Mesendoderm (in vitro differentiated cells): Measurements from ENCODE around the gene ZFP92.

Experiments used
- DNase-seq: peaks from one replicate; pipeline ENCODE4 v3.0.0; 2013
- H2AK5ac ChIP-seq: 2 replicates; pipeline ENCODE4 v1.6.1; 2013; ENCODE audit warnings: low read length, inconsistent platforms
- H2BK120ac ChIP-seq: 2 replicates; pipeline ENCODE4 v1.6.1; 2013; ENCODE audit warnings: low read depth, mild to moderate bottlenecking, low read length, moderate library complexity, mixed read lengths
- H2BK15ac ChIP-seq: replicated peaks from 2 replicates; pipeline ENCODE4 v1.6.1; 2013; ENCODE audit warnings: low read depth, mild to moderate bottlenecking, moderate library complexity
- H2BK5ac ChIP-seq: 2 replicates; pipeline ENCODE4 v1.6.1; 2013; ENCODE audit warnings: low read length, inconsistent platforms
- H3K18ac ChIP-seq: 2 replicates; pipeline ENCODE4 v1.6.1; 2013; ENCODE audit warnings: mild to moderate bottlenecking, low read length, mixed read lengths
- H3K23ac ChIP-seq: one replicate; pipeline ENCODE4 v1.6.1; 2013; ENCODE audit warnings: low read length
- H3K27ac ChIP-seq: 2 replicates; pipeline ENCODE4 v1.5.1; 2013; ENCODE audit warnings: low read depth, mild to moderate bottlenecking, inconsistent platforms, low read length, moderate library complexity
- H3K27me3 ChIP-seq: 2 replicates; pipeline ENCODE4 v1.6.1; 2013; ENCODE audit warnings: low read length, control low read depth, mild to moderate bottlenecking, inconsistent platforms; ENCODE audit not compliant: insufficient read depth, poor library complexity
- H3K36me3 ChIP-seq: 2 replicates; pipeline ENCODE4 v1.6.1; 2013; ENCODE audit warnings: low read length, inconsistent platforms; ENCODE audit not compliant: control insufficient read depth, insufficient read depth
- H3K4ac ChIP-seq: one replicate; pipeline ENCODE4 v1.6.1; 2013; ENCODE audit warnings: low read depth, mild to moderate bottlenecking, low read length, moderate library complexity
- H3K4me1 ChIP-seq: 2 replicates; pipeline ENCODE4 v1.6.1; 2013; ENCODE audit warnings: low read depth, low read length, inconsistent platforms; ENCODE audit not compliant: control insufficient read depth
- H3K4me2 ChIP-seq: 2 replicates; pipeline ENCODE4 v1.6.1; 2013; ENCODE audit warnings: low read length
- H3K4me3 ChIP-seq: 2 replicates; pipeline ENCODE4 v1.5.1; 2013; ENCODE audit warnings: mild to moderate bottlenecking, low read length
- H3K56ac ChIP-seq: one replicate; pipeline ENCODE4 v1.6.1; 2013; ENCODE audit warnings: low read length
- H3K79me1 ChIP-seq: 2 replicates; pipeline ENCODE4 v1.6.1; 2013; ENCODE audit warnings: low read length, inconsistent platforms
- H3K79me2 ChIP-seq: 2 replicates; pipeline ENCODE4 v1.6.1; 2013; ENCODE audit warnings: mild to moderate bottlenecking, low read length; ENCODE audit not compliant: control insufficient read depth, insufficient read depth
- H3K9ac ChIP-seq: 2 replicates; pipeline ENCODE4 v1.6.1; 2013; ENCODE audit warnings: low read length, inconsistent platforms
- H4K5ac ChIP-seq: one replicate; pipeline ENCODE4 v1.6.1; 2013; ENCODE audit warnings: low read length
- H4K8ac ChIP-seq: one replicate; pipeline ENCODE4 v1.6.1; 2013; ENCODE audit warnings: low read depth, mild to moderate bottlenecking, control low read depth, low read length, moderate library complexity
- whole genome bisulfite sequencing: extraction: QIAGEN DNeasy Blood & Tissue Kit; methylation state at CpG from one replicate; pipeline ENCODE4 v1.1.7; 2013; ENCODE audit warnings: low lambda C conversion rate, missing lambda C conversion rate; ENCODE audit not compliant: insufficient coverage; ENCODE audit errors: extremely low coverage; 5-methylcytosine and 5-hydroxymethylcytosine counted together

The ZFP92 gene

DNA sequence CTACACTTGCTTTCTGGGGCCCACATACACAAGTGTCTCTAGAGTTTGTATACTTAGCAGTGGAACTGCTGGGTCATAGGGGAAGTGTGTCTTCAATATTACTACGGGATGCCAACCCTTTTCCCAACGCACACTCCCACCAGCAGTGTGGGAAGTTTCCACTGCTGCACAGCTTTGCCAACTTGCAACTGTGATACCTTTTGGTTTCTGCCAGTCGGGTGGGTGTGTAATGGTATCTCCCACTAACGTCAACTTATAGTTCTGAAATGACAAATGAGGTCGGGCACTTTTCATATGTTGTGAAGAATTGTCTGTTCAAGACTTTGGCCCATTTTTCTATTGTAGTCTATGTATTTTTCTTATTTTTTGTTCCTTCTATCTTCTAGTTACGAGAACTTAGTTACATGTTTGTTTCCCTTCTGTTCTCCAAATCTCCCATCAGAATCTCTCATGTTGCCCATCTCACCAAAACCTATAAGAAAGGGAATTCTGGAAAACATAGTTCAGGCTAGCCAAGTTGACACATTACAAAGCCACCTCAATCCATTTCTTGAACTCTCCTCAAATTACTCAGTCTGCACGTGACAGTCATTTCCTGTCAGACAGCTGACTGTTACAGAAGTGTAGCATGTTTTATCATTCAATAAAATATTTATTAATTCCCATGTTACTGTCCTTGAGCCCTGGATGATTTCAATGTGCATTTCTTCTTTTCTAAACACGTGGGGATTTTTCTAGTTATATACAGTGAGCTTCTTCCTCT, 40.8 kb upstream of the ZFP92 start:
- Histone ChIP-seq H4K5ac (no peak overlapping the region), H3K36me3 (no peaks in the 10 kb centered on the region), H3K79me1 (no peaks in the 10 kb centered on the region), H2BK5ac (no peak overlapping the region), H3K9ac (no peak overlapping the region), H3K4me3 (no peak overlapping the region), H3K4me2 (no peak overlapping the region), H3K18ac (no peak overlapping the region), H3K79me2 (no peaks in the 10 kb centered on the region), H3K56ac (no peak overlapping the region), H2AK5ac (no peak overlapping the region), H2BK120ac (no peak overlapping the region), H4K8ac (no peak overlapping the region), H3K4ac (no peak overlapping the region), H3K27me3 (no peaks in the 10 kb centered on the region), H2BK15ac (no peak overlapping the region), H3K4me1 (no peaks in the 10 kb centered on the region), H3K27ac (no peak overlapping the region), H3K23ac (no peak overlapping the region)
- no CpG with 5 or more reads among the region's 8 CpGs for WGBS
- DNase-seq, result no peak

GRCh38 chrX:153371256-153371655, 40.0 kb upstream of the ZFP92 start:
- Histone ChIP-seq H4K8ac (no peak overlapping the region), H2BK120ac (no peak overlapping the region), H3K4me1 (no peaks in the 10 kb centered on the region), H3K9ac (no peak overlapping the region), H3K36me3 (no peaks in the 10 kb centered on the region), H3K79me2 (no peaks in the 10 kb centered on the region), H3K79me1 (no peaks in the 10 kb centered on the region), H3K4me2 (no peak overlapping the region), H2AK5ac (no peak overlapping the region), H3K18ac (no peak overlapping the region), H2BK15ac (no peak overlapping the region), H4K5ac (no peak overlapping the region), H3K27ac (no peak overlapping the region), H3K4me3 (no peak overlapping the region), H3K23ac (no peak overlapping the region), H3K4ac (no peak overlapping the region), H3K56ac (no peak overlapping the region), H3K27me3 (no peaks in the 10 kb centered on the region), H2BK5ac (no peak overlapping the region)
- DNase-seq, result no peak
- no CpG with 5 or more reads among the region's 3 CpGs for WGBS

DNA sequence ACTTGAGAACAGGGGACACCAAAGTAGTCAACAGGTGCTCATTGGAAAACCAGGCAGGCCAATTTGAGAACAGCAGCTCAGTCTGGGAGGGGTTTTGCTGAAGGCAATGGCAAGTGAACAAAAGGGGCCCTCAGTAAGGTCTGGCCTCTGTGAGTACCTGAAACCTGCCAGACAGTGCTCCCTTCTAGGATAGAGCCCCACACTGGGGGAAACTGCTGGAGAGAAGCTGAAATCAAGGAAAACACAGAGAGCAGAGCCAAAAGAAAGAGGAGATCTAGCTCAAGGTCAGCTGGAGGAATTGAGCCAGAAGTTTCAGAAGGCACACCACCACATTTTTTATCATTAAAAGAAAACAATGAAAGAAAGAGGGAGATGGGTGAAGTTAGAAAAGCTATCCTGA, 38.3 kb upstream of the ZFP92 start:
- Histone ChIP-seq H4K8ac (no peak overlapping the region), H2BK5ac (no peak overlapping the region), H2BK120ac (no peak overlapping the region), H3K23ac (no peak overlapping the region), H3K27me3 (no peaks in the 10 kb centered on the region), H3K79me1 (no peaks in the 10 kb centered on the region), H3K4me2 (no peak overlapping the region), H4K5ac (no peak overlapping the region), H3K18ac (no peak overlapping the region), H2AK5ac (no peak overlapping the region), H2BK15ac (no peak overlapping the region), H3K36me3 (no peaks in the 10 kb centered on the region), H3K4me3 (no peak overlapping the region), H3K79me2 (no peaks in the 10 kb centered on the region), H3K4ac (no peak overlapping the region), H3K56ac (no peak overlapping the region), H3K27ac (no peak overlapping the region), H3K9ac (no peak overlapping the region), H3K4me1 (no peaks in the 10 kb centered on the region)
- no peak for DNase-seq

DNA sequence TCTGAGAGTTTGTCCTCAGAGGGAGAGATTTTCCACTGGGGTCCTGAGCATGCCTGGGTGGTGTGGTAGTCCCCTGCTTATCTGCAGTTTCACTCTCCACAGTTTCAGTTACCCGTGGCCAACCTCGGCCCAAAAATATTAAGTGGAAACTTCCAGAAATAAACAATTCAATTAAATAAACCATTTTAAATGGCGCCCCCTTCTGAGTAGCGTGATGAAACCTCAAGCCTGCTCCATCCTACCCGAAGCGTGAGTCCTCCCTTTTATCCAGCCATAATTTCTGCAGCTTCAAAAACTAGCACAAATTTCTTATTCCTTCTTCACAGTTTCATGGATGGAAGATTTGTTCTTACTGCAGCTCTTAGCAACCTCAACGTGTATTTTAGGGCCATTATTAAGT, 36.8 kb upstream of the ZFP92 start:
- WGBS, result no CpG with 5 or more reads among the region's 7 CpGs
- H3K4me3 ChIP-seq, result no peak overlapping the region
- H2AK5ac ChIP-seq, result no peak overlapping the region
- H3K4me1 ChIP-seq, result no peaks in the 10 kb centered on the region
- H3K4me2 ChIP-seq, result no peak overlapping the region
- H3K18ac ChIP-seq, result no peak overlapping the region
- H4K8ac ChIP-seq, result no peak overlapping the region
- no peak overlapping the region for H2BK15ac ChIP-seq
- H2BK5ac ChIP-seq, result no peak overlapping the region
- H3K23ac ChIP-seq, result no peak overlapping the region
- no peak overlapping the region for H3K4ac ChIP-seq
- H2BK120ac ChIP-seq, result no peak overlapping the region
- H3K9ac ChIP-seq, result no peak overlapping the region
- no peaks in the 10 kb centered on the region for H3K36me3 ChIP-seq
- no peaks in the 10 kb centered on the region for H3K79me2 ChIP-seq
- no peak overlapping the region for H3K27ac ChIP-seq
- no peak overlapping the region for H3K56ac ChIP-seq
- H3K27me3 ChIP-seq, result no peaks in the 10 kb centered on the region
- H4K5ac ChIP-seq, result no peak overlapping the region
- no peak for DNase-seq
- no peaks in the 10 kb centered on the region for H3K79me1 ChIP-seq

- Histone ChIP-seq H3K56ac (no peak overlapping the region), H3K4me2 (no peak overlapping the region)
- no CpG with 5 or more reads among the region's 5 CpGs for WGBS
These were observed 35.7 kb upstream of the ZFP92 start for GRCh38 chrX:153375571-153375970.

DNA sequence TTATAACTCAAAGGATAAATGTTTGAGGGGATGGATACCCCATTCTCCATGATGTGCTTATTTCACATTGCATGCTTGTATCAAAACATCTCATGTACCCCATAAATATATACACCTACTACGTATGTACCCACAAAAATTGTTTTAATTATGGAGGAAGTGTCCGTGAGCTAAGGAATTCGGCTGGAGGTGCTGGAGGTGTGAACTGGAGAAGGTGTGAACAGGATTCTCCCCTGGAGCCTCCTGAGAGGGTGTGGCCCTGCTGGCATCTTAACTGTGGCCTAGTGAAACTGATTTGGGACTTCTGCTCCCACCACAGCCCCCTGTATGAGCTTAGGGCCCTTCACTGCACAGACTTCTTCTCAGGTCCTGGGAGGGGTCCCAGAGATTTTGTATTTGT, 33.5 kb upstream of the ZFP92 start:
- no peak for DNase-seq
- no peaks in the 10 kb centered on the region for H3K27me3 ChIP-seq
- H3K36me3 ChIP-seq, result no peaks in the 10 kb centered on the region
- H2BK120ac ChIP-seq, result no peak overlapping the region
- H3K4me1 ChIP-seq, result no peaks in the 10 kb centered on the region
- no peak overlapping the region for H3K4me3 ChIP-seq
- no peak overlapping the region for H2BK5ac ChIP-seq
- no peak overlapping the region for H3K18ac ChIP-seq
- no peak overlapping the region for H3K4me2 ChIP-seq
- no peak overlapping the region for H3K27ac ChIP-seq
- no peak overlapping the region for H2BK15ac ChIP-seq
- no peaks in the 10 kb centered on the region for H3K79me1 ChIP-seq
- no peak overlapping the region for H3K56ac ChIP-seq
- no peak overlapping the region for H3K4ac ChIP-seq
- WGBS, result no CpG with 5 or more reads among the region's 3 CpGs
- H4K8ac ChIP-seq, result no peak overlapping the region
- H4K5ac ChIP-seq, result no peak overlapping the region
- no peaks in the 10 kb centered on the region for H3K79me2 ChIP-seq
- H3K23ac ChIP-seq, result no peak overlapping the region
- no peak overlapping the region for H3K9ac ChIP-seq
- no peak overlapping the region for H2AK5ac ChIP-seq

More at GRCh38 chrX:153375571-153375970, 35.7 kb upstream of the ZFP92 start:
- Histone ChIP-seq H3K79me1 (no peaks in the 10 kb centered on the region), H3K4me1 (no peaks in the 10 kb centered on the region), H4K8ac (no peak overlapping the region), H3K79me2 (no peaks in the 10 kb centered on the region), H2BK120ac (no peak overlapping the region), H3K27me3 (no peaks in the 10 kb centered on the region), H3K23ac (no peak overlapping the region), H2AK5ac (no peak overlapping the region), H4K5ac (no peak overlapping the region), H2BK5ac (no peak overlapping the region), H3K4ac (no peak overlapping the region), H3K36me3 (no peaks in the 10 kb centered on the region), H3K4me3 (no peak overlapping the region), H3K18ac (no peak overlapping the region), H3K27ac (no peak overlapping the region), H2BK15ac (no peak overlapping the region), H3K9ac (no peak overlapping the region)
- no peak for DNase-seq
